T-helper 9 cell (primary cell): ENCODE results near the gene SPIC.
"Not testable (repeated sequence)": the region's sequence is repeated elsewhere in the genome, so short reads cannot be mapped to it uniquely, and the experiment has no call there.

ENCODE experiments used
- DNase-seq: peaks from one replicate; pipeline ENCODE4 v3.0.0-alpha.2; 2020
- total RNA-seq, 2 donors: gene quantifications; one replicate each; lab custom pipeline; 2026; lab: John Stamatoyannopoulos, UW

The SPIC gene
- 0 reads per million in 2 donors for total RNA-seq

DNA sequence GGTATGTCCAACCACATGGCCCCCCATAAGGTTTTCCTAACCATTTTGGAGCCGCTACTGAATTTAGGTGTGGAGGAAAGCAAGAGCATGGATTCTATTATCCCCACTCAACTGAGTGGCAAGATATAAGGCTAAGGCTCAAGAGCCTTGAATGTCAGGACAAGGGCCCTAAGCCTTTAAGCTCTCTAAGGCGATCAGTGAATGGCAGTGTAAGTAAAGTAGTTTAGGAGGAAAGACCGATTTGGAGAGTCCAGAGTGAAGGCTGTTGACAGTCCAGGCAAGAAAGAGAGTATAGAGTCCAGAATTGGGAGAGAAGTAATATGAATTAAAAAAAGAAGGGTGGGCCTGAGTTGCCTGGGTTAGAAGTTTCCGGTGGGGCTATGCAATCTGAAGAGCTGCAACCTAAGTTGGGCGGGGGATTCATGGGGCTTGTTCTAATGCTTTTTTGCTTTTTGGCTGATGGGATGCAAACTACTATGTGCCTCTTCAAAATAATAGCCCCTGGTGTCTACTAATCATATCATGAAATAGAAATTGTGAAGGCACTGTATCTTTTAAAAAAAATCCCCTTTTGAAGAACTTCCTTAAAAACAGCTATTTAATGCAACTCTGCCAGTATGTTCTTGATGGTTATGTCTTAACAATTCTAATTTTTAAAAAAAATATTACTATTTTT lies at the start of gene SPIC:
Gene SPIC (plus strand): TSS at position 626 of the 676 bp plus-strand sequence. CDS start 1,569 bp downstream, outside the sequence.
- no peak for DNase-seq

DNA sequence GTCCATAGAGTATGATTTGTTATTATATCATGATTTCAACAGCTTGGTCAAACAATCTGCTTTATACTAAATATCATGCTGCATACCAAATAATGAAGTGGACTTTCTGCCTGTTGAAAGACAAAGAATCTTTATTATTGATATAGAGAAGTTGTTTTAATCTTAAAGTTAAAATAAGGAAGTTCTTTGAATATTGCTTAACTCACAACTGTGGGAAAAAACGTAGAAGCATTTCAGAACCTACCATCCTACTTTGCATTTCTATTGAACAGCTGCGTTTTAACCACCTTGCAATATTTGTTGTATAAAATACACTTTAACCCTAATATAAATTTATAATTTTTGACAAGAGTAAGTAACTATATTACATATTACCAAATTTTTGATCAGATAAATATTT lies 44.7 kb upstream of the SPIC start:
- no peak for DNase-seq

DNA sequence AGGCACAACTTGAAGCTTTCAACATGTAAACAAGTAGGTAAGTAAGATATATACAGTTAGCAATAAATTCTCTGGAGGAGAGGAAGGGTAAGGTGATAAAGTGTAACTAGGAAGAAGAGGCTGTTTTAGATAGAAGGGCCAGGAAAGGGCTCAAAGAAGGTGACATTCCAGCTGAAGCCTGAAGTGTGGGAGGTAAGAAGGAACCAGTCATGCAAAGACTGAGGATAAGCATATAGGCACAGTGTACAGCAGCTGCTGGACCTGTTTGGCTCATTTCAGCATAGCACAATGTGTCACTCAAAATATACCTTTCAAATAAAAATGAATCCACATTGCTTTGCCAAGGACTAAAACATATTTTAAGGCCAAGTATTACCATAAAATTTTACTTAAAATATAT lies 39.0 kb upstream of the SPIC start:
- no peak for DNase-seq

DNA sequence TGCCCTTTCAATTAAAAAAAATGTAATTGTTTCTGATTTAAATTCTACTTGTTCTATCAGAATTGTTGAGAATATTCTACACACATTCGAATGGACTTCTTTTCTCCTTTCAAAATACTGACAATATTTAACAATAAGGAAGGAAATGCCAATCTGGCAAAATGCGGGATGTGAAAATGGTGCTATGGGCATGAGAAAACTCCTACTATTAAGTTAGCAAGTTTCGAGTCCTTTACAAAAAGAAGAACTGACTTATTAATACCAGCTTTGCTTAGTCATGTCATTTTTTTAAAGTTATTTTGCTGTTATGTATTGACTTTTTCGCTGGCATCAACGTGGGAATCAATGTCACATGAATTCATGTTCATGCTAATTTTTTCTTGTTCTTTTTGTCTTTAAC lies 35.9 kb upstream of the SPIC start:
- no peak for DNase-seq

DNA sequence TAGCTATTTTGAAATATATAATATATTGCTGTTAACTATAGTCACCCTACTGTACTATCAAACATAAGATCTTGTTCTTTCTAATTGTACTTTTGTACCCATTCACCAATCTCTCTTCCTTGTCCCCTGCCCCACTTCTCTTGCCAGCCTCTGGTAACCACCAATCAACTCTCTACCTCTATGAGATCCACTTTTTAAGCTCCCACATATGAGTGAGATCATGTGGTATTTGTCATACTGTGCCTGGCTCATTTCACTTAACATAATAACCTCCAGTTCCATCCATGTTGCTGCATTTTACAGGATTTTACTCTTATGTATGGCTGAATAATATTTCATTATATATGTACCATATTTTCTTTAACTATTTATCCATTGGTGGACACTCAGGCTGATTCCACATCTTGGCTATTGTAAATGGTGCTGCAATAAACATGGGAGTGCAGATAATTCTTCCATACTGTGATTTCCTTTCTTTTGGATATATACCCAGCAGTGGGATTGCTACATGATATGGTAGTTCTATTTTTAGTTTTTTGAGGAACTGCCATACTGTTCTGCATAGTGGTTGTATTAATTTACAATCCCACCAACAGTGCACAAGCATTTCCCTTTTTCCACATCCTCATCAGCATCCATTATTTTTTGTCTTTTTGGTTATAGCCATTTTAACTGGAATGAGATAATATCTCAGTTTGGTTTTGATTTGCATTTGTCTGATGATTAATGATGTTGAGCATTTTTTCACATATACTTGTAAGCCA lies 33.5 kb upstream of the SPIC start:
- DNase-seq, result no peak

DNA sequence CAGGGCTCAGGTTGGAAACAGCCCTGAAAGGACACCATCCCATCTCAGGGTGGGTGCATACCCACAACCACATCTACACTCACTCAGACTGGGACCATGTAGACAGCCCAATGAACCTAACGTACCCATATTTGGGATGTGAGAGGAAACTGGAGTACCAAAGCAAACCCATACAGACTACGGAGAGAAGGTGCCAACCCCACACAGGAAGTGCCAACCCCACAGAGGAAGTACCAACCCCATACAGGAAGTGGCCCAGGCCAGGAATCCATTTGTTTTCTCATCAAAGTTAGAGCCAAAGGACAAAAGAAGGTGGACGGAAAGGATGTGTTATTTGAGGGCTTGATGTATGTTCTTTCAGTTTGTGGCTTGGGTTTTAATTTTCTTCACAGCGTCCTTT lies 19.5 kb upstream of the SPIC start:
- DNase-seq, result no peak

DNA sequence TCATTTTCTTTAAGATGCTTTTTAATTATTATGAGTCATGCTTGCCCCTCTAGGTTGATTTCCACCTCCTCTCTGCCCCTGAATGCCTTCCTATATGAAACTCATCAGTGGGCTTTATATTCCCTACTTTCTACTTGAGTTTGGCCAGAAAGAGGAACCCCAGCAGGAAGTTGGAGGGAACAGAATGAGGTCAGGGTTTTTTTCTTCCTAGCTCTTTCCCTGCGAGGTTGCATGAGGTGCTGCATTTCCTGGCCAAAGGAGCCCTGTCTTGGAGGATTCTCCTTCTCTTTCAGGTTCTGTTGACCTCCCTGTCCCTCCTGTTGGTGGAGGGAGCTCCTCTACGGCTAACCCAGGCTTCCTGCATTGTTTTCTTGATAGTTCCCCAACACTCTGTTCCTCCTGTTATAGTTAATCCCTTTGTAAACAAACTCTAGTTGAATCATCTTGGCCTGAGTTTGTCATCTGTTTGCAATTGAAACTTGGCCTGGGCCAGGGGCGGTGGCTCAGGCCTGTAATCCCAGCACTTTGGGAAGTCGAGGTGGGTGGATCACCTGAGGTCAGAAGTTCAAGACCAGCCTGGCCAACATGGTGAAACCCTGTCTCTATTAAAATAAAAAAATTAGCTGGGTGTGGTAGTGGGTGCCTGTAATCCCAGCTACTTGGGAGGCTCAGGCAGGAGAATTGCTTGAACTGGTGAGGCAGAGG lies 15.3 kb upstream of the SPIC start:
- DNase-seq, result no peak

DNA sequence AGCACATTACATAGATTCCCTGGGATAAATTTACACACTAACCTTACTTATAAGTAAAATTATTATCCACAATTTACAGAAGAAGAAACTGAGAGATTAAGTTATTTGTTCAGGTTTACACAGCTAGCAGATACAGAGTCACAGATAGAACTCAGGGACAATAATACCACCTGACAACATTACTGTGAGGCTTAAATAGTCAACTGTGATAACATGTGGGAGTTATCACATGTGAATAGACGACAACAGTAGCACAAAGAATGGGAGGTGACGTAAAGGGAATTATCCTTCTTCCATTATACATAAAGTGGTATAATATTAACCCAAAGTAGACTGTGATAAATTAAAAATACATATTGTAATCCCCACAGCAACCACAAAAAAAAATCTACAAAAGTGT lies 6.2 kb upstream of the SPIC start:
- no peak for DNase-seq

DNA sequence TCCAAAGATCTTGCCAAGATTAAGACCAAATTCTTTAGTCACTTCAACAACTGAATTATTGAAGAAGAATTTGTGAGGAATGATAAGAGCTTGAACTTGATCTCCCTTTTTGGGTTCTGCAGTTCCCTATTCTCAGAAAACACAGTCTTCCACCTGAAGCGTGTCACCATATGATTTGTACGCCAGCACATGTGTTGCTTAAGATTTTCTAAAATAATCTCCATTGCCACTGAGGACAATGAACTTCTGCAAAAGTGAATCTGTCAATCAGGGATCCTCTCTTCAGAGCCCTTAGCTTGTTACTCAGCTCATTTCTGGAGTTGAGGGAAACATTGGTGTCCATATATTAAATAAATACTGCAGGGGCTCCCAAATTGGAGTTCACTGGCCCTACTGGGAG lies 4.2 kb upstream of the SPIC start:
- DNase-seq, result no peak

DNA sequence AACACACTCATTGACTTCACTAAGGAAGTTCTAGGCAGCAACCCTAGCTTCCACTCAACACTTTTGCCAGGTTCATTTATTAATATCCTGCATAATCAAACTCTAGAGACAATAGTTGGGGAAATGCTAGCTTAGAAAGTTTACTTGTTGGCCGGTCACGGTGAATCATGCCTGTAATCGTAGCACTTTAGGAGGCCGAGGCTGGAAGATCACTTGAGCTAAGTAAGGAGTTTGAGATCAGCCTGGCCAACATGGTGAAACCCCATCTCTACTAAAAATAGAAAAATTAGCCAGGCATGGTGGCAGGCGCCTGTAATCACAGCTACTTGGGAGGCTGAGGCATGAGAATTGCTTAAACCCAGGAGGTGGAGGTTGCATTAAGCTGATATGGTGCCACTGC lies 3.3 kb upstream of the SPIC start:
- not testable (repeated sequence) for DNase-seq

DNA sequence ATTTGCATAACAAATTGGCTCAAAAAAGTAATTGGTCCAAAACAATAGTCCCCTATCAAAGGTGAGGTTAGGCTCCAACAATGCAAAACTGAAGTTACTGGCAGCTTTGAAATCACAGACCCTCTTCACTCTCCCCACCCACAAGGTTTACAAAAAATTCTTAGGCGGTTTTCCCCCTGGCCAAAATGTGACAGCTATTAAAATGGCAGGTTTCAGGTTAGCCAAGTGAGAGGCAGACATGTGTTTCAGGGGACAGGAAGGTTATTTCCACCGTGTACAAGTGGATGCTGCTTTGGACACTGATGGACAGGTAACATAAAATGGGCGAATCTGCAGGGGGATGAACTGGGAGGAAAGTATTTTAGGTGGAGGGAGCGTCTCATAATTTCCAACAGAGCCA lies 888 bp upstream of the SPIC start:
- no peak for DNase-seq

DNA sequence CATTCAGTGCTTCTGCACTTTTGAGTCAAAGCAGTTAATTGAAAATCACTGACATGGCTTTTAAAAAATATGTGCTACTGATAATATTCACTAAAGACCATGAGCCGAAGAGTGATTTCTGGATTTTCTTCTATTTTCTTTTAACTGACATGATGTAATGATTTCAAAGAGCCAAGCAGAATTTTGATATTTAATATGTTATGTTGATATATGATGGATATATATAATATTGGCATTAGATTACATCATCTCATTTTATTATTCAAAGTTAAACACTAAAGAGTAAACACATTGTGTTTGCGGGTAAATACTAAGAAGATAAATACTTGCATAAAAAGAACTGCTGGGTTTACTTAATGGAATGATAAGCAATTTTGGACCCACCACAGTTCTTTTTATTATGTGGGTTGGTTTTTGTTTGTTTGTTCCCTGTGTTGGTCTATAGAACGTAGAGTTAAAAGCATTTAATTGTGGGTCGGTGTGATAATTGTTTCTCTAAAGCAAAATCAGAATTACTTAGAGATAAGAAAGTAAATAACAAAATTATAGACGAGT lies 692 bp downstream of the SPIC start:
- no peak for DNase-seq

DNA sequence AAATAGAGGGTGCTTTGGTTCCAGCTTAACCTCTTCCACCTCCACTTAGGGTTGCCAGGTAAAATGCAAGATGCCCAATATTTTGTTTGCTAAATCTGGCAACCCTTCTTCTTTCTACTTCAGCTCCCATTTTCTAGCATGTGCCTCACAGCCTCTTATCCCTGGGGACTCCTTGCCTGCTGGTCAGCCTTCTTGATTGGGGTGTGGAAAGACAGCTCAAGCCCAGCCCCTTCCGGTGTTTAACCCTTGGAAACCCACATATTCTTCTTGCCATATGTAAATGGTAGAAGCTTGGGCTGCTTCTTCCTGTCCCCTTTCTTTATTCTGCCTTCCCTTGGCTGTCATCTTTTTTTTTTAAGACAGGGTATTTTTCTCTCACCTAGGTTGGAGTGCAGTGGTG lies 5.7 kb downstream of the SPIC start:
- DNase-seq, result no peak

DNA sequence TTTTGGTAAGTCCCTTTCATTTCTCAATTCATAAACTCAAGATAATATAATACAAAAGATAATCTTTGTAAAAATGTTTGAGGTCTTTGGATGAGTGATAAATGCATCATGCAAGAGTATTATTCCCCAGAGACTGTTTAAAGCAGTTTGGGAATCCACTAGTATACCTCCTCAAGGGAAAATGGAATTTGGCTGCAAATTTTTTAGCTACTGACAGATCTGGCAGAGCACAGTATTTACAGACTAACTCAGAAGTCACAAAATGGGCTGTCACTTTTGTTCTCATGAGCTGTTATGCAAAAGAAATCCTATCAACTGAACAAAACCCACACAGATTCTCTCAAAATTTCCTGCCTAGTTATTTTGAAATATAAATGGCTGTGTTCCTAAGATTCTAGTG lies 9.9 kb downstream of the SPIC start:
- DNase-seq, result no peak

DNA sequence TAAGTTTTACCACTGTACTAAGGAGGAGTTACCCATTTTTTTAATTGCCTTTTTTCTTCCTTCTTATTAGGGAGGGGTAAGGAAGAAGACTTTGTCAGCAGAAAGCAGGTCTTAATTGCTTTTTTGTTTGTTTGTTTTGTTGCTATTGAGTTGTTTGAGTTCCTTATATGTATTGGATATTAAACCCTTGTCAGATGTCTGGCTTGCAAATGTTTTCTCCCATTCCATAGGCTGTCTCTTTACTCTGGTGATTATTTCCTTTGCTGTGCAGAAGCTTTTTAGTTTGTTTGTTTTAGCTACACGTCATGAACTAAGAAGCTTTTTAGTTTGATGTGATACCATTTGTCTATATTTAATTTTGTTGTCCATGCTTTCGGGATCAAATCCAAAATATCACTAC lies 13.3 kb downstream of the SPIC start:
- DNase-seq, result no peak

DNA sequence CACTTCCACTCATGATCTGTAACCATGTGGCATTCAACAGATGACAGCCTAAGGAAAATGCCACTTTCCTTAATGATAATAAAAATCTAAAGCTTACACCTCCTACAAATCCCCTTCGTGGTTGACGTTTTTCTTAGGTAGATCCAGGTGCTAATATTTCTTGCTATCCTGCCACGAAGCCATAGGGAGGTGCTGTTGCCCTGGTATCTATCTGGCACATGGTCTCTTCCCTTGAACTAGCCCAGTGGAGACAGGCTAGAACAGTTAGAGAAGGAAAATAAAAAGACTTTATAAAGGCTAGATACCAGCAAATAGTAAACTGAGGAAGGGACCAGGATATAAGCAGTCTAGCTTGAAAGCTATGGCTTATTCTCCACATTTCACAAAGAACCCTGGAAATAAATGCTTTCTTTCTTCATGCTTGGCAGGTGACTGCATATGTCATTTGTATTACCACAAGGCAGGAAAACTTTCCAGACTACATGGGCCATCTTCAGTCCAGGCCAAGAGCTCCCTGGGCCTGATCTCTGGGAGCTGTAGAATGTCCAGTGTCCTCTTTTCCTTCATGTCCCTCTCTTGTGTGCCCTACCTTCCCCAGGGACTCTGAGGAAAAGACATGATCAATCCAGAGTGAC lies 15.3 kb downstream of the SPIC start:
- DNase-seq, result no peak

DNA sequence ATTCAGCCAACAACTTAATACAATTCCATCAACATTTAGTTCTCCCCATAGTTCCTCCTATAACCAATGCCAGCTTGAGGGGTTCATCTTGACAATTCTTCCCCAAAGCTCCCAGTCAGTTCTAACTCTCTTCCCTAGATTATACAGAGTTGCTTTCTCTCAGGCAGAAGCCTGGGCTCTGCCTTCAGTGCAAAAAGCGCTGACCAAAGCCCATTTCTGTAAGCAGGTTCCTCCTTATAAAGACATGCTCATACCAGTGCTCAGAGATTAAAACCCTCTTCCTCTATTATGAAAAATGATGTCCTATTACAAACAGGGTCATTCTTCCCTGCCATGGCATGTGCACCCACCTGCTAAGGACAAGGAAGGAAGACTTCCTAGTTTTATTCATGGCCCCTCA lies 16.2 kb downstream of the SPIC start:
- no peak for DNase-seq

DNA sequence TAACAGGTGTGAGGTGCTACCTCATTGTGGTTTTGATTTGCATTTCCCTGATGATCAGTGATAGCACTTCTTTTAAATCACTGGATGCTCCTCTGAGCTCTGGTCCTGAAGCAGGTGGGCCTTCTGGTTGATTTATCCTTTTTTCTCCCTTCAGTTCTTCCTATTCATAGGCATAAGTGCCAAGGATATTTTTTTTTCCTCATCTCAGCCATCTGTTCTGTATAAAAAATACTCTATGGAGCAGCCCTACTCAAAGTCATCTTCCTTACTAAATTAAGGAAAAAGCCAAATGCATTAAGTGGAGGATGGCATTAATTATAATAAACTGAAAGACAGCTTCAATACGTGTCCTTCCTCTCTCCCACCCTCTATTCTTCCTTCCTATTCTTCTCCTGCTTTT lies 18.4 kb downstream of the SPIC start:
- DNase-seq, result no peak

DNA sequence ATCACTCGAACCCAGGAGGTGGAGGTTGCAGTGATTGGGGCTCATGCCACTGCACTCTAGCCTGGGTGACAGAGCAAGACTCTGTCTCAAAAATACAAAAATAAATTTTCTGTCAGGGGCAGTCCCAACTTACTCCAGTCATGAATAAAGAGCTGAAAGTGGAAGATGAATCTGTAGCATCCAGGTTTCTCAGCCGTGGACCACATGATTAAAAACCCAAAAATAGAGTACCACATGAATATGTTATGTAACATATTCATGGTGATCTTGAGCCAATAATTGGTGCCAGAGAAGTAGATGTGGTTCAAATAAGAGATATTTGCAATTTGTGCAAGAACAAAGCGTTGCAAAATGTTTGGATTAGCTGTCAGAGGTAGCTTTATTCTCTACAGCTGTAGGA lies 23.1 kb downstream of the SPIC start:
- DNase-seq, result no peak

DNA sequence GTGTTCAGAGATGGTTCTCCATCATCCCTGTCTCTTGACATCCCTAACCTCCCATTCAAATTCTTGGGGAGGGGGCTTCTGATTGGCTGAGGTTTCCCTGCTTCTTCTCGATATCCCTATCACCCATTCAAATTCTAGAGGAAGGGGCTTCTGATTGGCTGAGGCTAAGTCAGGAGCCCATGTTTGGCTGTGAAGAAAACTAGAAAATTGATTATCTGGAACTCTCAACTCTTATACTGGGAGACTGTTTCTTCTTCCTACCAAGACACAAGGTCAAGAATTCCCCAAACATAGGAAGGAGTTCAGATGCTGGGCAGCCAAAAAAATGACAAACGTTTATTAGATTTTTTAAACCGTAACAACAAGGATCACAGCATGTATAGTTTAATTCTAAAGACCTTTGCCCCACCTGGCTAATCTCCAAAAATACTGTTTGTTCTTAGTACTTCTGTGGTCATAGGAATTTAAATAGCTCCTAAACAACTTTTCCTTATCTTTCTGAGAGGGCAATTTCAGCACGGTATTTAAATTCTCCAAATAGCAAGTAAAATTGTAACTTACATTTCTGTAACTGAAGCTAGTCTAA lies 26.4 kb downstream of the SPIC start:
- no peak for DNase-seq

DNA sequence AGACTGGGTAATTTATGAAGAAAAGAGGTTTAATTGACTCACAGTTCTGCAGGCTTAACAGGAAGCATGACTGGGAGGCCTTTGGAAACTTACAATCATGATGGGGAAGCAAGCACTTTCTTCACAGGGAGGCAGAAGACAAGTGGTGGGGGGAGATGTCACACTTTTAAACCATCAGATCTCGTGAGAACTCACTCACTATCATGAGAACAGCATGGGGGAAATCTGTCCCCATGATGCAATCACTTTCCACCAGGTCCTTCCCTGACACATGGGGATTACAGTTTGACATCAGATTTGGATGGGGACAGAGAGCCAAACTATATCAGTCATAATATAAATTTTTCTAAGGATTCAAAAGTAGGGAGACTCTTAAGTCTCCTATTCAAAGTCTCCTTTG lies 46.0 kb downstream of the SPIC start:
- DNase-seq, result no peak

DNA sequence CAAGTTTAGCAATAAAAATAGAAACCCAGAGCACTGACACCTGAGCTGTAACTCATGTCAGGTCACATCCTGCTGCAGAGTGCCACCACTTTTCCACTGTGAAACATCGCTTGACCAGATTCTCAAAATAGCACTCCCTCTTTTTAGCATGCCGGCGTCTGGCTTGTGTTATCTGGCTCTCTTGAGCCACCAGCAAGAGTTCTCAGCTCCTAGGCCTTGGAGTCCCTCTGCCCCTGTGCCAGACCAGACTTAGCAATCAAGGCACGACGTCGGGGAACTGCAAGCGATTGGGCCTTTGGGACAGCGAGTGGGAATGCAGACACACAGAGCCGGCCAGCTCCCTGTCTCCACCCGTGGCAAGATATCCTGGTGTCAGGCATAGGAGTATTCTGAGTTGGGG lies 52.5 kb downstream of the SPIC start:
- no peak for DNase-seq
